Neural progenitor cell (in vitro differentiated cells): ENCODE measurements around the gene TXNDC5. TPM values are rescaled to one million over a fixed set of nuclear protein-coding genes. Genes with fewer than 3 reads are reported as not detected.

Source experiments
- DNase-seq: peaks from one replicate; pipeline ENCODE4 v3.0.0-alpha.2; 2016; ENCODE audit warnings: low spot score
- H2AFZ ChIP-seq: fragments of 200-600 bp; sonication (generic); replicated peaks from 2 replicates; pipeline ENCODE4 v1.6.1; 2016; ENCODE audit warnings: antibody characterized with exemption
- H3F3A ChIP-seq: fragments of 200-600 bp; sonication (generic); 2 replicates; pipeline ENCODE4 v1.6.1; 2016; ENCODE audit warnings: antibody characterized with exemption, low read depth
- H3K27ac ChIP-seq: fragments of 200-600 bp; sonication (generic); 2 replicates; pipeline ENCODE4 v1.5.1; 2016; ENCODE audit warnings: mild to moderate bottlenecking
- H3K27me3 ChIP-seq: fragments of 200-600 bp; sonication (generic); 2 replicates; pipeline ENCODE4 v1.6.1; 2016; ENCODE audit warnings: mild to moderate bottlenecking, moderate library complexity
- H3K36me3 ChIP-seq: fragments of 200-600 bp; sonication (generic); 2 replicates; pipeline ENCODE4 v1.5.1; 2016
- H3K4me1 ChIP-seq: fragments of 200-600 bp; sonication (generic); 2 replicates; pipeline ENCODE4 v1.6.1; 2016; ENCODE audit warnings: mixed run types
- H3K4me2 ChIP-seq: fragments of 200-600 bp; sonication (generic); 2 replicates; pipeline ENCODE4 v1.6.1; 2016
- H3K4me3 ChIP-seq: fragments of 200-600 bp; sonication (generic); 2 replicates; pipeline ENCODE4 v1.5.1; 2016
- H3K79me2 ChIP-seq: fragments of 200-600 bp; sonication (generic); 2 replicates; pipeline ENCODE4 v1.6.1; 2016; ENCODE audit warnings: low read depth
- H3K9ac ChIP-seq: fragments of 200-600 bp; sonication (generic); 2 replicates; pipeline ENCODE4 v1.6.1; 2016
- H3K9me3 ChIP-seq: fragments of 200-600 bp; sonication (generic); 2 replicates; pipeline ENCODE4 v1.5.1; 2016; ENCODE audit warnings: low read depth
- H4K20me1 ChIP-seq: fragments of 200-600 bp; sonication (generic); 2 replicates; pipeline ENCODE4 v1.6.1; 2016; ENCODE audit warnings: low read depth
- H3K27ac Mint-ChIP-seq: 3 replicates; pipeline ENCODE4 v1.8.0; 2021; ENCODE audit warnings: mixed read lengths
- H3K27me3 Mint-ChIP-seq: 2 replicates; pipeline ENCODE4 v1.8.0; 2022; ENCODE audit warnings: low read depth, mild to moderate bottlenecking, inconsistent platforms, moderate library complexity, mixed read lengths; ENCODE audit not compliant: insufficient read depth
- H3K36me3 Mint-ChIP-seq: 3 replicates; pipeline ENCODE4 v1.8.0; 2021; ENCODE audit warnings: mixed read lengths
- H3K4me1 Mint-ChIP-seq: 3 replicates; pipeline ENCODE4 v1.8.0; 2021; ENCODE audit warnings: mixed read lengths
- H3K4me3 Mint-ChIP-seq: 3 replicates; pipeline ENCODE4 v1.8.0; 2021; ENCODE audit warnings: mild to moderate bottlenecking, moderate library complexity, mixed read lengths
- H3K9me3 Mint-ChIP-seq: 3 replicates; pipeline ENCODE4 v1.8.0; 2020; ENCODE audit warnings: mixed read lengths
- EZH2 ChIP-seq: fragments of 200-600 bp; sonication (generic); IDR thresholded peaks from 2 replicates; pipeline ENCODE4 v1.6.1; 2017; ENCODE audit warnings: antibody characterized with exemption, mild to moderate bottlenecking, moderate library complexity
- EZH2phosphoT487 ChIP-seq: fragments of 200-600 bp; sonication (generic); IDR thresholded peaks from 2 replicates; pipeline ENCODE4 v1.6.1; 2017; ENCODE audit warnings: antibody characterized with exemption
- total RNA-seq: library from RNA; depleted of rRNA; stranded (reverse); fragments of >200 nt; gene quantifications from 2 replicates; pipeline ENCODE4 v1.2.3, GENCODE V29; 2015; ENCODE audit warnings: low replicate concordance
- TF ChIP-seq, protein P1 (sequence below): fragments of 200-600 bp; sonication (generic); IDR thresholded peaks from 2 replicates; pipeline ENCODE4 v1.5.1; 2017; ENCODE audit warnings: antibody characterized with exemption, mild to moderate bottlenecking

Gene TXNDC5
- total RNA-seq, 1 donor from 2014 or later: 155 TPM

- Mint-ChIP-seq H3K36me3 (peaks cover 49% of the 10 kb centered on the region), H3K27ac (no peak overlapping the region)
- H3K4me3 ChIP-seq: no peak overlapping the region
Observed at GRCh38 chr6:7887278-7887991, 23.2 kb downstream of the TXNDC5 start.

GRCh38 chr6:7886132-7886531 is 24.5 kb downstream of the TXNDC5 start:
- H3K79me2 ChIP-seq: no peaks in the 10 kb centered on the region
- H3F3A ChIP-seq: no peaks in the 10 kb centered on the region
- no peak overlapping the region for H3K9ac ChIP-seq
- H3K4me3 Mint-ChIP-seq: no peak overlapping the region
- peaks cover 3% of the 10 kb centered on the region for H3K36me3 ChIP-seq
- no peak overlapping the region for H3K27ac Mint-ChIP-seq
- H3K27me3 ChIP-seq: no peaks in the 10 kb centered on the region
- no peaks in the 10 kb centered on the region for H3K9me3 ChIP-seq
- H3K4me1 Mint-ChIP-seq: no peaks in the 10 kb centered on the region
- TF ChIP-seq EZH2phosphoT487 (no peak), EZH2 (no peak)
- TF ChIP-seq, protein P1, sequence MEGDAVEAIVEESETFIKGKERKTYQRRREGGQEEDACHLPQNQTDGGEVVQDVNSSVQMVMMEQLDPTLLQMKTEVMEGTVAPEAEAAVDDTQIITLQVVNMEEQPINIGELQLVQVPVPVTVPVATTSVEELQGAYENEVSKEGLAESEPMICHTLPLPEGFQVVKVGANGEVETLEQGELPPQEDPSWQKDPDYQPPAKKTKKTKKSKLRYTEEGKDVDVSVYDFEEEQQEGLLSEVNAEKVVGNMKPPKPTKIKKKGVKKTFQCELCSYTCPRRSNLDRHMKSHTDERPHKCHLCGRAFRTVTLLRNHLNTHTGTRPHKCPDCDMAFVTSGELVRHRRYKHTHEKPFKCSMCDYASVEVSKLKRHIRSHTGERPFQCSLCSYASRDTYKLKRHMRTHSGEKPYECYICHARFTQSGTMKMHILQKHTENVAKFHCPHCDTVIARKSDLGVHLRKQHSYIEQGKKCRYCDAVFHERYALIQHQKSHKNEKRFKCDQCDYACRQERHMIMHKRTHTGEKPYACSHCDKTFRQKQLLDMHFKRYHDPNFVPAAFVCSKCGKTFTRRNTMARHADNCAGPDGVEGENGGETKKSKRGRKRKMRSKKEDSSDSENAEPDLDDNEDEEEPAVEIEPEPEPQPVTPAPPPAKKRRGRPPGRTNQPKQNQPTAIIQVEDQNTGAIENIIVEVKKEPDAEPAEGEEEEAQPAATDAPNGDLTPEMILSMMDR: no peak
- no peaks in the 10 kb centered on the region for H4K20me1 ChIP-seq
- H3K9me3 Mint-ChIP-seq: no peaks in the 10 kb centered on the region
- H2AFZ ChIP-seq: no peak overlapping the region
- H3K4me2 ChIP-seq: no peak overlapping the region
- peaks cover 4% of the 10 kb centered on the region for H3K27me3 Mint-ChIP-seq
- no peak overlapping the region for H3K27ac ChIP-seq
- H3K36me3 Mint-ChIP-seq: peaks cover 46% of the 10 kb centered on the region
- H3K4me1 ChIP-seq: no peaks in the 10 kb centered on the region
- DNase-seq: no peak
- no peak overlapping the region for H3K4me3 ChIP-seq

More at GRCh38 chr6:7887278-7887991, 23.2 kb downstream of the TXNDC5 start:
- no peak overlapping the region for H3K9ac ChIP-seq
- Mint-ChIP-seq H3K27me3 (peaks cover 4% of the 10 kb centered on the region), H3K9me3 (no peaks in the 10 kb centered on the region), H3K4me1 (no peaks in the 10 kb centered on the region), H3K4me3 (no peak overlapping the region)
- no peaks in the 10 kb centered on the region for H3K79me2 ChIP-seq
- H3K27me3 ChIP-seq: no peaks in the 10 kb centered on the region
- H4K20me1 ChIP-seq: no peaks in the 10 kb centered on the region
- no peaks in the 10 kb centered on the region for H3K4me1 ChIP-seq
- TF ChIP-seq EZH2phosphoT487 (no peak), EZH2 (no peak)
- TF ChIP-seq, protein P1: no peak
- no peak overlapping the region for H3K27ac ChIP-seq
- H3K4me2 ChIP-seq: no peak overlapping the region
- DNase-seq: no peak
- no peak overlapping the region for H2AFZ ChIP-seq
- H3F3A ChIP-seq: no peaks in the 10 kb centered on the region
- no peaks in the 10 kb centered on the region for H3K36me3 ChIP-seq
- no peaks in the 10 kb centered on the region for H3K9me3 ChIP-seq

DNA sequence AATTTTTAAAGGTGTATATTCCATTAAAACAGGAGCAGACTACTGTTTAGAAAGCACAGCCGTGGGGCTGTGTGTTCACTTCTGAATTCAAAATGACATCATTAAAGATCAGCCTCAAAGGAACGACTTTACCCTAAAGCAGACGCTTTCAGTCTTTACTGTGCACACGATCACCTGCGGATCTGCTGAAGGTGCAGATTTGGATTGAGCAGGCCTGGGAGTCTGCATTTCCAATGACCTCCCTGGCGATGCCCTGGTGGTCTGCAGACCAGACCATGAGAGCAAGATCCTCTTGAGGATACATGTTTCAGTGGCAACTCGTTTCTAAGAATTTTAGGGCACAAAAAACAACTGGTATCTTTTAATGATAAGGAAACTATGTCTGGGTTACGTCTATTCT is 27.2 kb downstream of the TXNDC5 start:
- no peaks in the 10 kb centered on the region for H3K4me1 ChIP-seq
- H3K9ac ChIP-seq: no peak overlapping the region
- Mint-ChIP-seq H3K4me1 (no peaks in the 10 kb centered on the region), H3K9me3 (no peaks in the 10 kb centered on the region), H3K4me3 (no peak overlapping the region), H3K27me3 (peaks cover 4% of the 10 kb centered on the region), H3K27ac (no peak overlapping the region), H3K36me3 (peaks cover 43% of the 10 kb centered on the region)
- peaks cover 6% of the 10 kb centered on the region for H3K36me3 ChIP-seq
- no peaks in the 10 kb centered on the region for H4K20me1 ChIP-seq
- no peak overlapping the region for H3K4me3 ChIP-seq
- no peak overlapping the region for H2AFZ ChIP-seq
- no peaks in the 10 kb centered on the region for H3K27me3 ChIP-seq
- no peak overlapping the region for H3K4me2 ChIP-seq
- DNase-seq: no peak
- no peak overlapping the region for H3K27ac ChIP-seq
- TF ChIP-seq EZH2phosphoT487 (no peak), EZH2 (no peak)
- TF ChIP-seq, protein P1: no peak
- H3F3A ChIP-seq: no peaks in the 10 kb centered on the region
- H3K9me3 ChIP-seq: no peaks in the 10 kb centered on the region
- H3K79me2 ChIP-seq: no peaks in the 10 kb centered on the region
